Fibroblast of the aortic adventitia (primary cell): ENCODE measurements around the gene RANBP10. TPM values are rescaled to one million over a fixed set of nuclear protein-coding genes. Genes with fewer than 3 reads are reported as not detected.

Source experiments
- DNase-seq: peaks from one replicate; pipeline ENCODE4 v3.0.0-alpha.2; 2010; ENCODE audit warnings: low read depth
- H3K4me3 ChIP-seq: 2 replicates; pipeline ENCODE4 v1.5.1; 2011; ENCODE audit warnings: low read depth, mild to moderate bottlenecking, control low read depth, low read length, moderate library complexity
- CTCF ChIP-seq: IDR thresholded peaks from 2 replicates; pipeline ENCODE4 v1.5.1; 2011; ENCODE audit warnings: mild to moderate bottlenecking, low read length, control low read depth, inconsistent platforms; ENCODE audit not compliant: insufficient read depth
- total RNA-seq: library from RNA; depleted of rRNA; stranded (reverse); fragments of >200 nt; gene quantifications from 2 replicates; pipeline ENCODE4 v1.2.3, GENCODE V29; 2012; ENCODE audit warnings: low replicate concordance

The RANBP10 gene
- total RNA-seq, 1 donor, result 6.4 TPM

DNA sequence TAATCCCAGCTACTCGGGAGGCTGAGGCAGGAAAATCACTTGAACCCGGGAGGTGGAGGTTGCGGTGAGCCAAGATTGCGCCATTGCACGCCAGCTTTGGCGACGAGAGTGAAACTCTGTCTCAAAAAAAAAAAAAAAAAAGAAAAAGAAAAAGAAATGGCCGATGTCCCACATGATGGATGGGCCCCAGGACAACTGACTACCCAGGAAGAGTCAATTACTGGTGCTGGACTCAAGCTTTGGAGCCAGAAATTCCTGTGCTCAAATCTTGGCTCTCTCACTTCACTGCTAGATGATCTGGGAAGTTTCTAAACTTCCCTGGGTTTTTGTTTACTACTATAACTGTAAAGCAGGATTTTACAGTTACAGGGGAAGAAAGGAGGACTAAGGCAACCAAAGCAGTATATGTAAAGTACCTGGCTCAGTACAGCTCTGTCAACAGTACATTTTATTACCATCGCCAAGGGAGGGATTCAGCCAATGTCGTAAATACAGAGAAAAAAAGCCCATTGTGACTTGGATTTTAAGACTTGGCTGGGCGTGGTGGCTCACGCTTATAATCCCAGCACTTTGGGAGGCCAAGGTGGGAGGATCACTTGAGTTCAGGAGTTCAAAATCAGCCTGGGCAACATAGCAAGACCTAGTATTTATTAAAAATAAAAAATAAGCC is 127.9 kb downstream of the RANBP10 start:
- H3K4me3 ChIP-seq, result no peak overlapping the region
- no peak for DNase-seq
- TF ChIP-seq CTCF, result no peak

DNA sequence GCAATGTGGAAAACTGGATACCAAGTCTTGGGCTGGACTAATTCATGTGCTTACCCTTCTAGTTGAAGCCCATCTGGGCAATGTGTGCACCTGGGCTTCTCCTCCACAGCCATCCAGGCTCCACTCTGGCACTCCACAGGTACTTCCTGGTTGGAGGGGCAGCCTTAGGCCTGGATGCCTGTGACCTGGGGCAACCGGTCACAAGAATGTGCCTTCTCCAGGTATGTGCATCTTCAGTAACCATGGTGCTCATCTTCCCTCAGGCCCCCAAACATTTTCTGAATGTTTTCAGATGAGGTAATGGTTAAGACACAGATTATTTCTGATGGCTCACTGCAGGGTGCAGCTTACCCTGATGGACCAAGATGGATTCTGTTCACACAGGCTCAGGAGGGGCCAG is 128.6 kb downstream of the RANBP10 start:
- no peak overlapping the region for H3K4me3 ChIP-seq
- TF ChIP-seq CTCF, result no peak
- no peak for DNase-seq

DNA sequence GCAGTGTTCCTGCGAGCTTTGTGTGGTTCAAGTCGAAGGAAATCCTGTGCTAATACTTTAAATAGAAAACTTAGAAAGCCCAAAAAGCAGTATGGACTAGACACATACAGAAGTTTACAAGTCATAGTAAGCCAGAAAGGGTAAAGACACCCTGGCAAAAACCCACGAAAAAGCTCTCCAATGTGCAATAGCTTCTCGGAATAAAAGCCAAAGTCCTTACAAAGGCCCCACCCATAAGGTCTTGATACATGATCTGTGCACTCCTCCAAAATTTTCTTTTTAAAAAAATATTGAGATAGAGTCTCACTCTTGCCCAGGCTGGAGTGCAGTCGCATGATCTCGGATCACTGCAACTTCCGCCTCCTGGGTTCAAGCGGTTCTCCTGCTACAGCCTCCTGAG is 129.4 kb downstream of the RANBP10 start:
- TF ChIP-seq CTCF, result no peak
- no peak for DNase-seq

DNA sequence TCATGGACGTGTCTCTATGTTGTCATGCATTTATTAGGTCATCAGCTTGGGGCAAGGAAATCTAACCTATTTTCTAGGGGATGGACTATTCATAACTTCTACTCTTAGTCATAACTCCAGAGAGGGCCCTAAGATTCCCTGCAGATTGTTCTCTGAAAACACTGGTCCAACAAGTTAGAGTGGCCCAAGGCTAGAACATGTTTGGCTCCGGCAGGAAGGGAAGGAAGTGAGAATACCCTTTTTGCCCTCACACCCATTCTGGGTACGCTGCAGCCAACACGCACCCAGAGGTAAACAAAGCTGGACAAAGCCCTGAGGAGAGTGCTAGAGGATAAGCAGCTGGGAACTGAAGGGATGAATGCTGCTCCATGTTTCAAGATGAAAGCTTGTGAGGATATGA is 129.8 kb downstream of the RANBP10 start:
- H3K4me3 ChIP-seq, result no peak overlapping the region
- DNase-seq, result no peak
- TF ChIP-seq CTCF, result no peak

More for the DNA sequence above, 129.4 kb downstream of the RANBP10 start:
- no peak overlapping the region for H3K4me3 ChIP-seq

GRCh38 chr16:67675999-67676398 is 130.4 kb downstream of the RANBP10 start:
- DNase-seq, result no peak
- TF ChIP-seq CTCF, result no peak
- no peak overlapping the region for H3K4me3 ChIP-seq

DNA sequence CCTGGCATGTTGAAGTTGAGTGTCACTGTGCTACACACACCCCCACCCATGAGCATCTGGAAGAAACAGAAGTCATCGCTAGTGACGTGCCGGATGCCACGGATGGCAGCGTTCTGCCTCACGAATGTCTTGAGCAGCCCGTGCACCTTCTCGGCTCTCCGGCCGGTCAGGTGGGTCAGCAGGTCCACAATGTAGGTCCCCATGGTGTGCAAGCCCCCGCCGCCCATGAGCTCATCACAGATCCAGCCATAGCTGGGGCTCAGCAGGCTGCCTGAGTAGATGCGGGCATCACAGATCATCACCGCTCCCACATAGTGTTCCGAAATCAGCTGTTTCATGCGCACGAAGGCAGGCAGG is 130.8 kb downstream of the RANBP10 start:
- no peak for DNase-seq
- no peak overlapping the region for H3K4me3 ChIP-seq
- TF ChIP-seq CTCF, result no peak
